Tibial nerve (tissue), 4 donors: ENCODE measurements around the gene RASSF4. TPM values are rescaled to one million over a fixed set of nuclear protein-coding genes. Genes with fewer than 3 reads are reported as not detected.

ENCODE experiments used
- DNase-seq, 2 donors: peaks; one replicate each; pipeline ENCODE4 v3.0.0-alpha.2; 2019; ENCODE audit warnings: low spot score in 2 of 2
- H3K27ac ChIP-seq, 4 donors: fragments of 200-600 bp; sonication (generic) in 3 of 4; one replicate each; pipeline ENCODE4 v1.5.1; 2017 to 2019; ENCODE audit warnings: mild to moderate bottlenecking in 1 of 4
- H3K27me3 ChIP-seq, 2 donors: fragments of 200-600 bp; sonication (generic) in 1 of 2; one replicate each; pipeline versions ENCODE4 v1.5.1 to v1.6.0; 2017 to 2019
- H3K36me3 ChIP-seq, 3 donors: fragments of 200-600 bp; sonication (generic); one replicate each; pipeline ENCODE4 v1.5.1; 2018 to 2019
- H3K4me1 ChIP-seq, 4 donors: fragments of 200-600 bp; sonication (generic) in 3 of 4; one replicate each; pipeline ENCODE4 v1.5.1; 2017 to 2019
- H3K4me3 ChIP-seq, 4 donors: fragments of 200-600 bp; sonication (generic) in 3 of 4; one replicate each; pipeline ENCODE4 v1.5.1; 2017 to 2019; ENCODE audit warnings: mild to moderate bottlenecking in 1 of 4, moderate library complexity in 1 of 4
- H3K9me3 ChIP-seq, 4 donors: fragments of 200-600 bp; sonication (generic) in 3 of 4; one replicate each; pipeline ENCODE4 v1.5.1; 2017 to 2019
- EP300 ChIP-seq, 2 donors: sonication (generic); formaldehyde crosslinking; IDR thresholded peaks; one replicate each; pipeline ENCODE4 v1.6.1; 2017; ENCODE audit warnings: antibody characterized with exemption in 2 of 2, mild to moderate bottlenecking in 1 of 2
- POLR2A ChIP-seq, 2 donors: fragments of 450-650 bp; IDR thresholded peaks; one replicate each; pipeline ENCODE4 v1.6.1; 2017; ENCODE audit warnings: antibody characterized with exemption in 2 of 2, mild to moderate bottlenecking in 2 of 2, moderate library complexity in 2 of 2
- WGBS, 2 donors: methylation state at CpG; one replicate each; pipeline ENCODE4 v1.1.5; 2018; 5-methylcytosine and 5-hydroxymethylcytosine counted together
- total RNA-seq, 4 donors: library from RNA; depleted of rRNA; stranded (reverse); fragments of >200 nt; gene quantifications; one replicate each; pipeline ENCODE4 v1.1.0, GENCODE V29; 2016
- TF ChIP-seq, protein P1 (sequence below), 5 experiments: fragments of 200-600 bp in 3 of 5; fragments of 450-650 bp in 2 of 5; sonication (generic) in 3 of 5; IDR thresholded peaks; one replicate each; pipeline ENCODE4 v1.5.1; 2016 to 2019; ENCODE audit warnings: antibody characterized with exemption in 5 of 5, mild to moderate bottlenecking in 3 of 5, moderate library complexity in 2 of 5

RASSF4 gene
- total RNA-seq, 4 donors from 2014 or later, result 153 to 275 (median 185) TPM

DNA sequence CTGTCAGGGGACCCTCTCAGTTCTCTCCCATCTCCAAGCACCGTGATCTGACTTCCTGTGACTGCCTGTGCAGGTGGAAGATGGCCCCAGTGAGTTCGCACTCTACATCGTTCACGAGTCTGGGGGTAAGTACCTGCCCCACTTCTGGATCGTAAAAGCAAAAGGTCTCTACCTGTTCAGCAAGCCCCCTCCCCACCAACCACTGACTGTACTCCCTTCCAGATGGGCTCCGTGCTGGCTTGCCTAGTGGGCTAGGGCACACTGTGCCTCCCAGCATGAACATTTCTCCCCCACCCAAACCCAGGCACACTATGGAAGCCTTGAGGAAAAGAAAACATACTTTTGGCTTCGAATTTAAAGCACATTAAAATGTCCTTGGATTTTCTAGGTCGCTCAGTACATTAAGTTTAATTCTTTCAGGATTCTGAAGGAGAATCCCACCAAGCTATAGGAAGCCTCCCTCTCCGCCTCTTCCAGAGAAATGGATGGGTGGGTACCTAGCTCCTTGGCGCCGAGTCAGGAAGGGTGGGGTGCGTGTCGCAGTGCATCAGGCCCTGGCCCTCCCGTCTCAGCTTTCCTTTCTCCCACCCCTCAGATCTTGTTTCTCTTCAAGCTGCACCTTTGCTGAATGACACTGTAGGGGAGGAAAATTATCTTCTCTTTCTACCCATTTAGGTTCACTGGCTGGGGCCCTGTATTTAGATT is 30.1 kb downstream of the RASSF4 start:
- H3K36me3 ChIP-seq, result peaks cover 0 to 90% (median 6%) of the 10 kb centered on the region in 3 donors
- no peak overlapping the region for H3K4me3 ChIP-seq
- H3K9me3 ChIP-seq, result no peaks in the 10 kb centered on the region
- H3K4me1 ChIP-seq, result peaks cover 0 to 78% (median 26%) of the 10 kb centered on the region in 4 donors
- peak overlapping the region in 2 of 4 donors; percentile 73 to 97 for H3K27ac ChIP-seq
- WGBS, 2 donors, result 65 to 67% methylated on average over 14 of the region's 14 CpGs
- H3K27me3 ChIP-seq, result no peaks in the 10 kb centered on the region
- TF ChIP-seq POLR2A (IDR thresholded peaks at IDR 0.05) (no peak), EP300 (IDR thresholded peaks at IDR 0.05) (no peak)
- TF ChIP-seq, protein P1, sequence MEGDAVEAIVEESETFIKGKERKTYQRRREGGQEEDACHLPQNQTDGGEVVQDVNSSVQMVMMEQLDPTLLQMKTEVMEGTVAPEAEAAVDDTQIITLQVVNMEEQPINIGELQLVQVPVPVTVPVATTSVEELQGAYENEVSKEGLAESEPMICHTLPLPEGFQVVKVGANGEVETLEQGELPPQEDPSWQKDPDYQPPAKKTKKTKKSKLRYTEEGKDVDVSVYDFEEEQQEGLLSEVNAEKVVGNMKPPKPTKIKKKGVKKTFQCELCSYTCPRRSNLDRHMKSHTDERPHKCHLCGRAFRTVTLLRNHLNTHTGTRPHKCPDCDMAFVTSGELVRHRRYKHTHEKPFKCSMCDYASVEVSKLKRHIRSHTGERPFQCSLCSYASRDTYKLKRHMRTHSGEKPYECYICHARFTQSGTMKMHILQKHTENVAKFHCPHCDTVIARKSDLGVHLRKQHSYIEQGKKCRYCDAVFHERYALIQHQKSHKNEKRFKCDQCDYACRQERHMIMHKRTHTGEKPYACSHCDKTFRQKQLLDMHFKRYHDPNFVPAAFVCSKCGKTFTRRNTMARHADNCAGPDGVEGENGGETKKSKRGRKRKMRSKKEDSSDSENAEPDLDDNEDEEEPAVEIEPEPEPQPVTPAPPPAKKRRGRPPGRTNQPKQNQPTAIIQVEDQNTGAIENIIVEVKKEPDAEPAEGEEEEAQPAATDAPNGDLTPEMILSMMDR (IDR thresholded peaks at IDR 0.05), result no peak
- DNase-seq, result peak in 1 of 2 donors; percentile 9

DNA sequence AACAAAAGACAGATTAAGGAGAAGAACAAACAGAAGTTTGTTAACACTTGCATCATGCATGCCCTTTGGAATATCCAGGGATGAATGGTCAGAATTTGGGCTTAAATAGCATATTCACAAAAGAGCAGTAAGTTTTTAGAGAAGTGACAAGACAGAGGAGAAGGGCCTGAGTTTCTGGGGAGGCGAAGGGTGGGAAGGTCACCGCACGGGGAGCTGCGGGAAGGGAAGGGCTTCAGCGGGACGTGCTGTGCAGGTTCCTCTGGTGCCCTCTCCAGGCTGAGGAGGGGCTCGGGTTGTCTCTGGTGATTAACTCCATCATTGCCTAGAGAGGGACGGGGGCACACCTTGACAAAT is 30.7 kb downstream of the RASSF4 start:
- Histone ChIP-seq H3K4me1 (peaks cover 0 to 78% (median 29%) of the 10 kb centered on the region in 4 donors), H3K27me3 (no peaks in the 10 kb centered on the region), H3K36me3 (peaks cover 0 to 84% (median under 1%) of the 10 kb centered on the region in 3 donors), H3K9me3 (no peaks in the 10 kb centered on the region), H3K27ac (peak overlapping the region in 3 of 4 donors; percentile 54 to 97 (median 73)), H3K4me3 (no peak overlapping the region)
- DNase-seq, result no peak
- WGBS, 2 donors, result 25 to 28% methylated on average over 8 of the region's 8 CpGs
- TF ChIP-seq EP300 (IDR thresholded peaks at IDR 0.05) (no peak), POLR2A (IDR thresholded peaks at IDR 0.05) (no peak)
- TF ChIP-seq, protein P1 (IDR thresholded peaks at IDR 0.05), result peak in 1 of 5 experiments; percentile 37

GRCh38 chr10:44990965-44991364 is 31.4 kb downstream of the RASSF4 start:
- Histone ChIP-seq H3K27ac (peak overlapping the region in 3 of 4 donors; percentile 54 to 97 (median 96)), H3K27me3 (no peaks in the 10 kb centered on the region), H3K9me3 (no peaks in the 10 kb centered on the region), H3K36me3 (peaks cover 0 to 79% (median 0%) of the 10 kb centered on the region in 3 donors), H3K4me1 (peaks cover 0 to 78% (median 32%) of the 10 kb centered on the region in 4 donors), H3K4me3 (no peak overlapping the region)
- no peak for DNase-seq
- WGBS, 2 donors, result 94% methylated on average over 7 of the region's 7 CpGs
- TF ChIP-seq, protein P1 (IDR thresholded peaks at IDR 0.05), result no peak
- no peak for TF ChIP-seq POLR2A (IDR thresholded peaks at IDR 0.05)
- no peak for TF ChIP-seq EP300 (IDR thresholded peaks at IDR 0.05)

DNA sequence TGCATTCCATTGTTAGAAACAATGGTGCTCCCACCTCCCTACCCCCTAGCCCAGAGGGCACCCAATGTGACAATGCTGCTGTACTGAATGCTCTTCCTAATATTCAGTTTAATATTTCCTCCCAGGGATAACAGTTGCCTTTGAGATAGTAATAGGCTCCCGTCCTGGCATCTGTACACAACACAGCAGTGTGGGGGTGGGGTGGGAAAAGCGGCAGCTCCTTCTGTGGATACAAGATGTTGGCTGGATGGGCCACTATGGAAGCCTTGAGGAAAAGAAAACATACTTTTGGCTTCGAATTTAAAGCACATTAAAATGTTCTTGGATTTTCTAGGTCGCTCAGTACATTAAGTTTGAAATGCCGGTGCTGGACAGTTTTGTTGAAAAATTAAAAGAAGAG is 32.0 kb downstream of the RASSF4 start:
- Histone ChIP-seq H3K9me3 (no peaks in the 10 kb centered on the region), H3K4me1 (peaks cover 0 to 78% (median 38%) of the 10 kb centered on the region in 4 donors), H3K4me3 (no peak overlapping the region), H3K27me3 (no peaks in the 10 kb centered on the region), H3K36me3 (peaks cover 0 to 73% (median 0%) of the 10 kb centered on the region in 3 donors), H3K27ac (peak overlapping the region in 3 of 4 donors; percentile 54 to 97 (median 96))
- DNase-seq, result peak in 1 of 2 donors; percentile 25
- whole genome bisulfite sequencing, 2 donors, result 33 to 45% methylated on average over 5 of the region's 5 CpGs
- TF ChIP-seq, protein P1 (IDR thresholded peaks at IDR 0.05), result no peak
- no peak for TF ChIP-seq POLR2A (IDR thresholded peaks at IDR 0.05)
- TF ChIP-seq EP300 (IDR thresholded peaks at IDR 0.05), result no peak

- H3K36me3 ChIP-seq, result peaks cover 0 to 66% (median 0%) of the 10 kb centered on the region in 3 donors
- WGBS, 2 donors, result 77 to 83% methylated on average over 11 of the region's 11 CpGs
Measured at GRCh38 chr10:44992070-44992731, 32.6 kb downstream of the RASSF4 start.

More at GRCh38 chr10:44992070-44992731, 32.6 kb downstream of the RASSF4 start:
- TF ChIP-seq POLR2A (IDR thresholded peaks at IDR 0.05) (no peak), EP300 (IDR thresholded peaks at IDR 0.05) (no peak)
- TF ChIP-seq, protein P1 (IDR thresholded peaks at IDR 0.05), result no peak
- H3K4me1 ChIP-seq, result peaks cover under 1 to 78% (median 44%) of the 10 kb centered on the region in 4 donors
- H3K27ac ChIP-seq, result peak overlapping the region in 3 of 4 donors; percentile 54 to 97 (median 96)
- peak in 1 of 2 donors; percentile 5 for DNase-seq
- H3K9me3 ChIP-seq, result no peaks in the 10 kb centered on the region
- H3K4me3 ChIP-seq, result no peak overlapping the region
- no peaks in the 10 kb centered on the region for H3K27me3 ChIP-seq
